HepG2 (cell line): ENCODE measurements around the gene LIME1. TPM values are rescaled to one million over a fixed set of nuclear protein-coding genes. Genes with fewer than 3 reads are reported as not detected.

Experiments
- ARNTL ChIP-seq: sonication (generic); formaldehyde crosslinking; IDR thresholded peaks from 2 replicates; pipeline ENCODE4 v1.4.0; 2020; ENCODE audit warnings: mild to moderate bottlenecking, missing genetic modification reagents
- EEA1 ChIP-seq: sonication (generic); formaldehyde crosslinking; IDR thresholded peaks from 2 replicates; pipeline ENCODE4 v1.5.1; 2020; ENCODE audit warnings: mild to moderate bottlenecking, missing genetic modification reagents, borderline replicate concordance
- ELF3 ChIP-seq: IDR thresholded peaks from 2 replicates; pipeline ENCODE4 v1.6.1; 2016; ENCODE audit warnings: missing genetic modification reagents, missing compliant biosample characterization
- HES4 ChIP-seq: sonication (generic); formaldehyde crosslinking; IDR thresholded peaks from 2 replicates; pipeline ENCODE4 v1.9.0; 2021; ENCODE audit warnings: mild to moderate bottlenecking, missing genetic modification reagents, borderline replicate concordance
- HOXA9 ChIP-seq: sonication (generic); formaldehyde crosslinking; IDR thresholded peaks from 2 replicates; pipeline ENCODE4 v1.8.1; 2022; ENCODE audit warnings: missing genetic modification reagents, mild to moderate bottlenecking, moderate library complexity, borderline replicate concordance
- MLX ChIP-seq: IDR thresholded peaks from 2 replicates; pipeline ENCODE4 v1.6.1; 2016
- MTF1 ChIP-seq: sonication (generic); formaldehyde crosslinking; IDR thresholded peaks from 2 replicates; pipeline ENCODE4 v1.5.0; 2020; ENCODE audit warnings: missing genetic modification reagents
- NBN ChIP-seq: fragments of 450-650 bp; conservative IDR thresholded peaks from 2 replicates; pipeline ENCODE4 v1.6.1; 2017
- REL ChIP-seq: sonication (generic); formaldehyde crosslinking; conservative IDR thresholded peaks from 2 replicates; pipeline ENCODE4 v1.8.0; 2022; ENCODE audit warnings: mild to moderate bottlenecking, missing genetic modification reagents, moderate library complexity
- RXRB ChIP-seq: IDR thresholded peaks from 2 replicates; pipeline ENCODE4 v1.6.1; 2016; ENCODE audit warnings: borderline replicate concordance, missing genetic modification reagents, missing compliant biosample characterization
- TAF1 ChIP-seq: sonication (generic); formaldehyde crosslinking; IDR thresholded peaks from 2 replicates; pipeline ENCODE4 v1.4.0; 2020; ENCODE audit warnings: missing genetic modification reagents
- TBP ChIP-seq: sonication (generic); formaldehyde crosslinking; IDR thresholded peaks from 2 replicates; pipeline ENCODE4 v1.5.0; 2020; ENCODE audit warnings: missing genetic modification reagents
- THYN1 ChIP-seq: sonication (generic); formaldehyde crosslinking; IDR thresholded peaks from 2 replicates; pipeline ENCODE4 v1.8.1; 2023; ENCODE audit warnings: low read depth, mild to moderate bottlenecking, moderate library complexity, missing genetic modification reagents, borderline replicate concordance
- TP53 ChIP-seq: sonication (generic); formaldehyde crosslinking; conservative IDR thresholded peaks from 2 replicates; pipeline ENCODE4 v1.4.0; 2020; ENCODE audit warnings: missing genetic modification reagents
- ZNF20 ChIP-seq: sonication (generic); formaldehyde crosslinking; IDR thresholded peaks from 2 replicates; pipeline ENCODE4 v1.4.0; 2020; ENCODE audit warnings: mild to moderate bottlenecking, moderate library complexity, missing genetic modification reagents
- ZNF382 ChIP-seq: sonication (generic); formaldehyde crosslinking; IDR thresholded peaks from 2 replicates; pipeline ENCODE4 v1.5.0; 2020; ENCODE audit warnings: missing genetic modification reagents, mild to moderate bottlenecking, borderline replicate concordance
- ZNF570 ChIP-seq: sonication (generic); formaldehyde crosslinking; IDR thresholded peaks from 2 replicates; pipeline ENCODE4 v1.4.0; 2020; ENCODE audit warnings: mild to moderate bottlenecking, missing genetic modification reagents, borderline replicate concordance
- ZNF75D ChIP-seq: sonication (generic); formaldehyde crosslinking; IDR thresholded peaks from 2 replicates; pipeline ENCODE4 v1.8.1; 2023; ENCODE audit warnings: missing genetic modification reagents, mild to moderate bottlenecking, borderline replicate concordance
- ZNF761 ChIP-seq: sonication (generic); formaldehyde crosslinking; conservative IDR thresholded peaks from 2 replicates; pipeline ENCODE4 v1.4.0; 2020; ENCODE audit warnings: mild to moderate bottlenecking, missing genetic modification reagents
- ZSCAN22 ChIP-seq: sonication (generic); formaldehyde crosslinking; IDR thresholded peaks from 2 replicates; pipeline ENCODE4 v1.4.0; 2020; ENCODE audit warnings: mild to moderate bottlenecking, missing genetic modification reagents
- ZSCAN31 ChIP-seq: sonication (generic); formaldehyde crosslinking; IDR thresholded peaks from 2 replicates; pipeline ENCODE4 v1.5.0; 2020; ENCODE audit warnings: low read depth, mild to moderate bottlenecking, missing genetic modification reagents
- polyA plus RNA-seq, 8 experiments: library from polyadenylated mRNA; depleted of rRNA in 3 of 8; stranded (reverse) in 7 of 8; unstranded in 1 of 8; fragments of >200 nt; fragmentation: Illumina TruSeq in 4 of 8; extraction: Trizol in 4 of 8; gene quantifications; 2 replicates each; pipeline versions ENCODE4 v1.2.1 to v1.2.3, GENCODE V29; 2011 to 2016; ENCODE audit warnings: low read depth in 4 of 8, missing spikeins in 1 of 8, mixed read lengths in 1 of 8; ENCODE audit not compliant: insufficient read depth in 1 of 8
- total RNA-seq, 5 experiments: library from RNA; depleted of rRNA; stranded (reverse); fragments of >200 nt; fragmentation: Illumina TruSeq; extraction: Trizol; gene quantifications; 2 replicates each; pipeline ENCODE4 v1.2.3, GENCODE V29; 2016; ENCODE audit warnings: low read depth in 1 of 5
- TF ChIP-seq, protein P1 (sequence below): sonication (generic); formaldehyde crosslinking; IDR thresholded peaks from 2 replicates; pipeline ENCODE4 v1.4.0; 2020; ENCODE audit warnings: mild to moderate bottlenecking, missing genetic modification reagents
- TF ChIP-seq, protein P2 (sequence below): sonication (generic); formaldehyde crosslinking; IDR thresholded peaks from 2 replicates; pipeline ENCODE4 v1.4.0; 2020; ENCODE audit warnings: missing genetic modification reagents
- TF ChIP-seq, protein P3 (sequence below): sonication (generic); formaldehyde crosslinking; conservative IDR thresholded peaks from 2 replicates; pipeline ENCODE4 v1.8.0; 2022; ENCODE audit warnings: mild to moderate bottlenecking, moderate library complexity, missing genetic modification reagents

The LIME1 gene
- total and polyA plus RNA-seq, 2 of the 13 experiments (the other 11 are each of a cell fraction or from before 2014, with no cell fraction given) = 13.0 to 61.5 TPM

DNA sequence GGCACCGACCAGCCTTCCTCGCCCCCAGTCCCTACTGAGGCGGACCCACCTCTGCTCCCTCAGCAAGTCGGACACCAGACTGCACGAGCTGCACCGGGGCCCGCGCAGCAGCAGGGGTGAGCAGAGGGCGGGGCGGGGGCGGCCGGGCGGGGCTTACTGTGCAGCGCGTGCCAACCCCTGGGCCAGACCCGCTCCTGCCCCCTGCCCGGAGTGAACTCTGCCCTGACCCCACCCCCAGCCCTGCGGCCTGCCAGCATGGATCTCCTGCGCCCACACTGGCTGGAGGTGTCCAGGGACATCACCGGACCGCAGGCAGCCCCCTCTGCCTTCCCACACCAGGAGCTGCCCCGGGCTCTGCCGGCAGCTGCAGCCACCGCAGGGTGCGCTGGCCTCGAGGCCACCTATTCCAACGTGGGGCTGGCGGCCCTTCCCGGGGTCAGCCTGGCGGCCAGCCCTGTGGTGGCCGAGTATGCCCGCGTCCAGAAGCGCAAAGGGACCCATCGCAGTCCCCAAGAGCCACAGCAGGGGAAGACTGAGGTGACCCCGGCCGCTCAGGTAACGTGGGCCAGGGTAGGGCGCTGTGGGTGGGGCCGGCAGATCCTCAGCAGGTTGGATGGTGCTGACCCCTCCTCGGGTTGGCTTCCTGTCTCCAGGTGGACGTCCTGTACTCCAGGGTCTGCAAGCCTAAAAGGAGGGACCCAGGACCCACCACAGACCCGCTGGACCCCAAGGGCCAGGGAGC is 1.7 kb downstream of the LIME1 start (continued):
- TF ChIP-seq ZSCAN22 (CRISPR knock-in tag) = peak; percentile 82; the same call in 1 of the 2 replicates
- TF ChIP-seq, protein P1, sequence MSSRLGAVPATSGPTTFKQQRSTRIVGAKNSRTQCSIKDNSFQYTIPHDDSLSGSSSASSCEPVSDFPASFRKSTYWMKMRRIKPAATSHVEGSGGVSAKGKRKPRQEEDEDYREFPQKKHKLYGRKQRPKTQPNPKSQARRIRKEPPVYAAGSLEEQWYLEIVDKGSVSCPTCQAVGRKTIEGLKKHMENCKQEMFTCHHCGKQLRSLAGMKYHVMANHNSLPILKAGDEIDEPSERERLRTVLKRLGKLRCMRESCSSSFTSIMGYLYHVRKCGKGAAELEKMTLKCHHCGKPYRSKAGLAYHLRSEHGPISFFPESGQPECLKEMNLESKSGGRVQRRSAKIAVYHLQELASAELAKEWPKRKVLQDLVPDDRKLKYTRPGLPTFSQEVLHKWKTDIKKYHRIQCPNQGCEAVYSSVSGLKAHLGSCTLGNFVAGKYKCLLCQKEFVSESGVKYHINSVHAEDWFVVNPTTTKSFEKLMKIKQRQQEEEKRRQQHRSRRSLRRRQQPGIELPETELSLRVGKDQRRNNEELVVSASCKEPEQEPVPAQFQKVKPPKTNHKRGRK (CRISPR knock-in tag) = peak; percentile 77; the same call in 1 of the 2 replicates
- TF ChIP-seq MTF1 (CRISPR knock-in tag) = peak; percentile 73; the same call in 1 of the 2 replicates
- no peak for TF ChIP-seq MLX (CRISPR knock-in tag)
- TF ChIP-seq TBP (CRISPR knock-in tag) = no peak
- no peak for TF ChIP-seq ZNF761 (CRISPR knock-in tag)
- TF ChIP-seq, protein P2, sequence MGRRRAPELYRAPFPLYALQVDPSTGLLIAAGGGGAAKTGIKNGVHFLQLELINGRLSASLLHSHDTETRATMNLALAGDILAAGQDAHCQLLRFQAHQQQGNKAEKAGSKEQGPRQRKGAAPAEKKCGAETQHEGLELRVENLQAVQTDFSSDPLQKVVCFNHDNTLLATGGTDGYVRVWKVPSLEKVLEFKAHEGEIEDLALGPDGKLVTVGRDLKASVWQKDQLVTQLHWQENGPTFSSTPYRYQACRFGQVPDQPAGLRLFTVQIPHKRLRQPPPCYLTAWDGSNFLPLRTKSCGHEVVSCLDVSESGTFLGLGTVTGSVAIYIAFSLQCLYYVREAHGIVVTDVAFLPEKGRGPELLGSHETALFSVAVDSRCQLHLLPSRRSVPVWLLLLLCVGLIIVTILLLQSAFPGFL (CRISPR knock-in tag) = no peak; the same call in 1 of the 2 replicates
- peak; percentile 71 for TF ChIP-seq ELF3 (CRISPR knock-in tag)
- TF ChIP-seq TP53 (CRISPR knock-in tag) = 0 out of 2 replicates have a peak, but pooled peaks have one; percentile 63
- peak; percentile 92 for TF ChIP-seq HOXA9 (CRISPR knock-in tag)
- TF ChIP-seq ZNF382 (CRISPR knock-in tag) = no peak
- 0 out of 2 replicates have a peak, but pooled peaks have one; percentile 7 for TF ChIP-seq EEA1 (CRISPR knock-in tag)
- TF ChIP-seq RXRB (CRISPR knock-in tag) = peak; percentile 85
- no peak for TF ChIP-seq THYN1
- peak; percentile 77 for TF ChIP-seq ARNTL
- TF ChIP-seq REL = peak; percentile 94
- 0 out of 2 replicates have a peak, but pooled peaks have one; percentile 74 for TF ChIP-seq HES4 (CRISPR knock-in tag)
- peak; percentile 94 for TF ChIP-seq TAF1
- no peak; the same call in 1 of the 2 replicates for TF ChIP-seq ZNF20 (CRISPR knock-in tag)
- TF ChIP-seq ZSCAN31 = peak; percentile 93
- TF ChIP-seq, protein P3, sequence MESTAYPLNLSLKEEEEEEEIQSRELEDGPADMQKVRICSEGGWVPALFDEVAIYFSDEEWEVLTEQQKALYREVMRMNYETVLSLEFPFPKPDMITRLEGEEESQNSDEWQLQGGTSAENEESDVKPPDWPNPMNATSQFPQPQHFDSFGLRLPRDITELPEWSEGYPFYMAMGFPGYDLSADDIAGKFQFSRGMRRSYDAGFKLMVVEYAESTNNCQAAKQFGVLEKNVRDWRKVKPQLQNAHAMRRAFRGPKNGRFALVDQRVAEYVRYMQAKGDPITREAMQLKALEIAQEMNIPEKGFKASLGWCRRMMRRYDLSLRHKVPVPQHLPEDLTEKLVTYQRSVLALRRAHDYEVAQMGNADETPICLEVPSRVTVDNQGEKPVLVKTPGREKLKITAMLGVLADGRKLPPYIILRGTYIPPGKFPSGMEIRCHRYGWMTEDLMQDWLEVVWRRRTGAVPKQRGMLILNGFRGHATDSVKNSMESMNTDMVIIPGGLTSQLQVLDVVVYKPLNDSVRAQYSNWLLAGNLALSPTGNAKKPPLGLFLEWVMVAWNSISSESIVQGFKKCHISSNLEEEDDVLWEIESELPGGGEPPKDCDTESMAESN = peak; percentile 97
- peak; percentile 97; the same call in 1 of the 2 replicates for TF ChIP-seq ZNF570 (CRISPR knock-in tag)
- TF ChIP-seq NBN = no peak
- peak; percentile 82; the same call in 1 of the 2 replicates for TF ChIP-seq ZNF75D (CRISPR knock-in tag)
